ENCODE measurements around the gene PLXNA1.

Gene PLXNA1

GRCh38 chr3:126952261-126952982 is 30.5 kb upstream of the PLXNA1 start:
- no peak for TF ChIP-seq CTCF (conservative IDR thresholded peaks at IDR 0.05; ENCODE audit: low read depth)
- no peak for DNase-seq (ENCODE audit: low spot score)
- no peak overlapping the region; the same call in 1 of the 2 replicates for H3K27ac ChIP-seq
- POLR2A ChIA-PET (ENCODE audit: low non-redundant PET) = no interaction called here
- CTCF ChIA-PET = interaction anchor here (1.2 kb wide), 1 partner anchor 200 kb away, joined by 4 read pairs; no protein-coding TSS in a partner anchor

- no peak overlapping the region; the same call in 1 of the 2 replicates for H3K27ac ChIP-seq
- no peak for DNase-seq (ENCODE audit: low spot score)
- ChIA-PET POLR2A (ENCODE audit: low non-redundant PET) (no interaction called here), CTCF (interaction anchor here (1.2 to 1.7 kb wide), 2 partner anchors 200 to 201 kb away, joined by 4 read pairs; no protein-coding TSS in a partner anchor)
- TF ChIP-seq CTCF (conservative IDR thresholded peaks at IDR 0.05; ENCODE audit: low read depth) = no peak
Measured at GRCh38 chr3:126952983-126953660, 29.8 kb upstream of the PLXNA1 start.

DNA sequence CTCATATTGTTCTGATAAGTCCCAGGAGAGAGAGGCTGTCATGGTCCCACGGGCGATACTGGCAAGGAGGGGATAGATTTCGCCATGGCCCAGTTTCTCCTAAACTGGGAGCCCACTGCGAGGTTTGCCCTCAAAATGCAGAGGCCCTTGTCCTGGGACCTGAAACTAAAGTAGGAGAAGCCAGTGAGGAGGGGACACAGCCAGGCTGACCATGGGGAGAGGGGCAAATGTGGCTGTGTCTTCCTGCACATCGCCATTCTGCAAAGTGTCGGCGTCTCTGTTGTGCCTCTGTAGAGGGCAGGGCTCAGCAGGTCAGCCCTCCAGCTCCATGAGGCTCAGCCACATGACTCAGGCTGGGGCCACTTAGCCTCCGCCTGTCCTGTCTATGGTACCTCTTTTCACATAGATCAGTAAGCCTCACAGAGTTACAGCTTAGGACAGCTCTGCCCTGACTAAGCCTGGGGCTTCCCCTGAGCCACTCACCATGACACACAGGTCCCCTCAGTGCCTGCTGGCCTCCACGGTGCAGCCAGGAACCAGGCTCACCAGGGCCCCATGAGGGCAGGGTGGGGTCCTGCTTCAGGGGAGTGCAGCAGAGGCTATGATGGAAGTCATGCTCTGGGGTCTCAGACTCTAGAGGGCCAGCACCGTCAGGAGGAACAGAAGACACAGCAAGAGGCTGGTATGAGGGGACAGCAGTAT is 28.6 kb upstream of the PLXNA1 start:
- CTCF ChIA-PET = interaction anchor here (0.6 to 1.7 kb wide), 2 partner anchors 97 to 201 kb away, joined by 4 read pairs; no protein-coding TSS in a partner anchor
- H3K27ac ChIP-seq = peak overlapping the region; percentile 20; the same call in 1 of the 2 replicates
- POLR2A ChIA-PET (ENCODE audit: low non-redundant PET) = no interaction called here
- no peak for TF ChIP-seq CTCF (conservative IDR thresholded peaks at IDR 0.05; ENCODE audit: low read depth)
- DNase-seq (ENCODE audit: low spot score) = no peak

DNA sequence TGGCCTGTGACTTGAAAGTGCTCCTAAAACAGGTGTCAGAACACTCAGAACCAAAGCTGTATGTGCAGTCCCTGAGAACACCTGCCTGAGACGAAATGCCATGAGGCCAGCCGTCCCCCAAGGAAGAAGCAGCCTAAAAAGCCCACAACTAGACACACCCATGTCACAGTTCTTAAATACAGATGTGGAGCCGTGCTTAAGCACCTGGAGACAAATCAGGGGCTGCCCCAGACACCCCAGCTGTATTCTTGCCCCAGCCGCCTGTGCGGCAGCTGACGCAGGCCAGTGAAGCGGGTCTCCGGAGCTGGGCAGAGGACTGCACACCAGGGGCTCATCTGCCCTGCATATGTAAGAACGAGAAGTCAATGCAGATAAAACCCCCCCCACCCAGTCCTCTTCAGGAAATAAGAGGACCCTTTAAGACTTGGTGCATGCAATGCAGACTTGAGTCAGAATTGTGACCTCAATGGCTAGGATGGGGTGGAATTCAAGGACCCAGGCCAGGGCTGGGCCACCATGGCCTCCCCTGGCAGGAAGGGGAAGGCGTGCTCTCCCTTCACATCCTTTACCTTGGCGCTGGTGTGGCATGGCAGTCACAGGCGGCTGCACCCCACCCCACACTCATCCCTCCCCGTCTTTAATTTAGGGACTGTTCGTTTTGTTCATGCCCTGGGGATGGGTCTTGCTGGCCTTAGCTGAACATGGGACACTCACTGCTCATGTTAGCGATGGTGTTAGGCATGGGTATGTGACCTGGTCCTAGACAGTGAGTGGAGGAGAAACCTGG is 27.7 kb upstream of the PLXNA1 start:
- ChIA-PET CTCF (interaction anchor here (1.7 kb wide), 1 partner anchor 202 kb away, joined by 4 read pairs; no protein-coding TSS in a partner anchor), POLR2A (ENCODE audit: low non-redundant PET) (no interaction called here)
- H3K27ac ChIP-seq = peak overlapping the region; percentile 88; the same call in 1 of the 2 replicates
- no peak for DNase-seq (ENCODE audit: low spot score)
- TF ChIP-seq CTCF (conservative IDR thresholded peaks at IDR 0.05; ENCODE audit: low read depth) = no peak

- H3K27ac ChIP-seq = peak overlapping the region; percentile 88
- no peak for DNase-seq (ENCODE audit: low spot score)
- CTCF ChIA-PET = interaction anchor here (0.6 kb wide), 1 partner anchor 44 kb away, joined by 4 read pairs; no protein-coding TSS in a partner anchor
- POLR2A ChIA-PET (ENCODE audit: low non-redundant PET) = no interaction called here
- no peak for TF ChIP-seq CTCF (conservative IDR thresholded peaks at IDR 0.05; ENCODE audit: low read depth)
Measured at GRCh38 chr3:126956361-126956760, 26.6 kb upstream of the PLXNA1 start.

Measured in RWPE1 (cell line).